ENCODE results near the gene SCGB3A2. TPM values are rescaled to one million over a fixed set of nuclear protein-coding genes. Genes with fewer than 3 reads are reported as not detected.

The SCGB3A2 gene
- polyA plus RNA-seq, 4 donors = 4.5 TPM; not detected in 3

GRCh38 chr5:147845618-147846017 is 32.9 kb upstream of the SCGB3A2 start:
- no peak for FAIRE-seq
- WGBS, 3 donors = 89 to 92% (median 90%) methylated on average over 4 of the region's 4 CpGs
- H3K4me3 ChIP-seq (ENCODE audit: low read depth in 1 of 3, low read length in 3 of 3) = no peak overlapping the region

DNA sequence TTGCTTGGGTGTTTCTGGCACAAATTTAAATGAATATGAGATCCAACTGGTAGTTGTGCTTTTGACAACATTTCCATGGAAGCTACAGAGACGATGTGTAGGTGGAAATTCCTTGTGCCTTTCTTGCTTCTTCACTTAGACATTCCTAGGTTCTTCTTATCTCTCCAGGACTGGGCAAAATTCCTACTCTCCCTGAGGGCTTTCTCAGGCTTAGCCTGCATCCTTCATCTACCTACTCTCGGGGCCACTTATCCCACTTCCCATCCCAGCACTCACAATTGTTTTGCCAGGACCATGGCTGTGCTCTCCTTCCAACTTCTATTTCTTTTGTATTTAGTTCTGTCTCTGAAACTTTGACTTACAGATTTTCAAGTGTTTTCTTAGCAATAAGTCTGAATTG is 29.3 kb upstream of the SCGB3A2 start:
- no peaks in the 10 kb centered on the region for H3K27me3 ChIP-seq (ENCODE audit: control insufficient read depth in 3 of 3, insufficient read depth in 3 of 3, low read length in 3 of 3)
- H3K27ac ChIP-seq (ENCODE audit: low read depth in 1 of 3, low read length in 2 of 3) = no peak overlapping the region
- WGBS, 3 donors = 60 to 79% (median 68%) methylated on average over 2 of the region's 2 CpGs
- DNase-seq (no peak), FAIRE-seq (no peak)
- no peak overlapping the region for H3K4me3 ChIP-seq (ENCODE audit: low read depth in 1 of 3, low read length in 3 of 3)
- H3K9me3 ChIP-seq (ENCODE audit: control insufficient read depth in 2 of 2, insufficient read depth in 1 of 2, low read depth in 1 of 2, low read length in 1 of 2) = no peaks in the 10 kb centered on the region
- no peaks in the 10 kb centered on the region for H3K4me1 ChIP-seq (ENCODE audit: control insufficient read depth in 3 of 3, insufficient read depth in 2 of 3, low read depth in 1 of 3, low read length in 2 of 3)
- no peaks in the 10 kb centered on the region for H3K36me3 ChIP-seq (ENCODE audit: control insufficient read depth in 3 of 3, insufficient read depth in 2 of 3, low read depth in 1 of 3, low read length in 3 of 3)

More at GRCh38 chr5:147845618-147846017, 32.9 kb upstream of the SCGB3A2 start:
- no peak overlapping the region for H3K27ac ChIP-seq (ENCODE audit: low read depth in 1 of 3, low read length in 2 of 3)
- DNase-seq = no peak
- no peaks in the 10 kb centered on the region for H3K27me3 ChIP-seq (ENCODE audit: control insufficient read depth in 3 of 3, insufficient read depth in 3 of 3, low read length in 3 of 3)
- no peaks in the 10 kb centered on the region for H3K36me3 ChIP-seq (ENCODE audit: control insufficient read depth in 3 of 3, insufficient read depth in 2 of 3, low read depth in 1 of 3, low read length in 3 of 3)
- no peaks in the 10 kb centered on the region for H3K4me1 ChIP-seq (ENCODE audit: control insufficient read depth in 3 of 3, insufficient read depth in 2 of 3, low read depth in 1 of 3, low read length in 2 of 3)
- H3K9me3 ChIP-seq (ENCODE audit: control insufficient read depth in 2 of 2, insufficient read depth in 1 of 2, low read depth in 1 of 2, low read length in 1 of 2) = no peaks in the 10 kb centered on the region

DNA sequence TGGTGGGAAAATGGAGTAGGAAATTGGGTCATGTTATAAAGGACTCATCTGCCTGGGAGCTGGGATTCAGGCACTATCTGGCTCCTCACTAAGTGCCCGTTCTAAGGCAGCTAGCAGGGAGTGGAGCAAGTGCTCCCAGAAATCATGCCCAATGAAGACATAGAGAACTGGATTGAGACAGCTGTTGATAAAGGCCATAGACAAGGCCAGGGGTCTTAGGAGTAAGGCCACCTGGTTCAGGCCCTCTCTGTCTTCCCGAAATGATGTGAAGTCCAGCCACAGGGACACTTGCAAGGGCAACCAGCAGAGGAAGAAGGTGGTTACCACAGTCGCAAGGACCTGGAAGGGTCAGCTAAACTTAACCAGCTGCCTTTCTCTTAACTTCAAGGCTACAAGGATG is 26.9 kb upstream of the SCGB3A2 start:
- WGBS, 3 donors = 87 to 91% (median 90%) methylated on average over 3 of the region's 3 CpGs
- no peaks in the 10 kb centered on the region for H3K9me3 ChIP-seq (ENCODE audit: control insufficient read depth in 2 of 2, insufficient read depth in 1 of 2, low read depth in 1 of 2, low read length in 1 of 2)
- no peaks in the 10 kb centered on the region for H3K27me3 ChIP-seq (ENCODE audit: control insufficient read depth in 3 of 3, insufficient read depth in 3 of 3, low read length in 3 of 3)
- no peak overlapping the region for H3K4me3 ChIP-seq (ENCODE audit: low read depth in 1 of 3, low read length in 3 of 3)
- no peaks in the 10 kb centered on the region for H3K36me3 ChIP-seq (ENCODE audit: control insufficient read depth in 3 of 3, insufficient read depth in 2 of 3, low read depth in 1 of 3, low read length in 3 of 3)
- DNase-seq (no peak), FAIRE-seq (no peak)
- H3K27ac ChIP-seq (ENCODE audit: low read depth in 1 of 3, low read length in 2 of 3) = no peak overlapping the region
- no peaks in the 10 kb centered on the region for H3K4me1 ChIP-seq (ENCODE audit: control insufficient read depth in 3 of 3, insufficient read depth in 2 of 3, low read depth in 1 of 3, low read length in 2 of 3)

- H3K9me3 ChIP-seq (ENCODE audit: control insufficient read depth in 2 of 2, insufficient read depth in 1 of 2, low read depth in 1 of 2, low read length in 1 of 2) = no peaks in the 10 kb centered on the region
- no peaks in the 10 kb centered on the region for H3K4me1 ChIP-seq (ENCODE audit: control insufficient read depth in 3 of 3, insufficient read depth in 2 of 3, low read depth in 1 of 3, low read length in 2 of 3)
- 66 to 71% (median 67%) methylated on average over 3 of the region's 3 CpGs for WGBS, 3 donors
- no peak overlapping the region for H3K4me3 ChIP-seq (ENCODE audit: low read depth in 1 of 3, low read length in 3 of 3)
- no peak overlapping the region for H3K27ac ChIP-seq (ENCODE audit: low read depth in 1 of 3, low read length in 2 of 3)
- H3K27me3 ChIP-seq (ENCODE audit: control insufficient read depth in 3 of 3, insufficient read depth in 3 of 3, low read length in 3 of 3) = no peaks in the 10 kb centered on the region
- DNase-seq (no peak), FAIRE-seq (no peak)
- H3K36me3 ChIP-seq (ENCODE audit: control insufficient read depth in 3 of 3, insufficient read depth in 2 of 3, low read depth in 1 of 3, low read length in 3 of 3) = no peaks in the 10 kb centered on the region
Observed at GRCh38 chr5:147852365-147852764, 26.1 kb upstream of the SCGB3A2 start.

DNA sequence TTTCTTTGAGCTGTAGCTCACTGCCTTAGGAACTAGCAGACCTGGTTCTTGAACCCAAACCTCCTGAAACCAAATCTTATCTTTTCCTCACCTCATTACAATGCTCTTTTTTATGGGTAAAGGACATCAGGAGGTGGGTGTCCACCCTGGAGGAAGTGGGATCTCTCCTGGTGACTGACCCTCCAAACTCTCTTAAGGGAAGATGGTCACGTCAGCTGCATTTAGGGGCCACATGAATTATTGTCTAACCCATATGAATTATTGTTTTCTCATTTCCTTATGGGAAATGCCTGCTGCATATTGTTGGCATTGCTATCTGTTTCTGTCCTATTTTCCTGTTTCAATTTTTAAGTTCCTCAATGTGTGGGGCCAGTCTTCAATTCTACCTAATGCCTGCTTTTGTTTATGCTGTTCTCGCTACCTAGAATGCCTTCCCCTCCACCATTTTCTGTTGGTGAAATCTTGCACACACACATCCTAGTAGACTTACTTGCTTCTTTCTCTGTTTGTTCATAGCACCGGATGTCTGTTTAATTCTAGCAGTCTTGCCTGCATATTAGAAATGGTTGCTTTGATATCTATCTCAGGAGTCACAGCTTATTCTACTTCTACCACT is 25.0 kb upstream of the SCGB3A2 start:
- DNase-seq (no peak), FAIRE-seq (no peak)
- 64 to 87% (median 71%) methylated on average over 3 of the region's 3 CpGs for WGBS, 3 donors

DNA sequence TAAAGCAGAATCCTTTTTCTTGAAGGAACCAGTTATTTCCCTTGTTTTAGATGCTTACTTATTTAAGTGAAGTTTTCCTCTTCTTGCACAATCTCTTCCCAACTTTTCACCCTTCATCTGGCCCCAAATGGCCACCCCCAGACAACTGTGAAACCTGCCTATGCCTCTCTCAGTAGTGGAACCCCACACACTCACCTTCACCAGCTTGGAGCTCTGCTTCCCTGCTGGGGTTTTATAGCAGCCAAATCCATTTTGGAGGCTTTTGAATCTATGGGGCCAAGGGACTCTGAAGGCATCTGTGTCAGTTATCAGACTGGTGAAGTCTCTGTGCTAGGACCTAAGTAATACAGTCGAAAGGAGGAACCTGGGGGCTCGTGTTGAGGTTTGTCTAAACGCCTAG is 24.2 kb upstream of the SCGB3A2 start:
- no peaks in the 10 kb centered on the region for H3K9me3 ChIP-seq (ENCODE audit: control insufficient read depth in 2 of 2, insufficient read depth in 1 of 2, low read depth in 1 of 2, low read length in 1 of 2)
- 69 to 92% (median 78%) methylated on average over 3 of the region's 3 CpGs for WGBS, 3 donors
- no peak for FAIRE-seq
- no peak for DNase-seq
- no peaks in the 10 kb centered on the region for H3K27me3 ChIP-seq (ENCODE audit: control insufficient read depth in 3 of 3, insufficient read depth in 3 of 3, low read length in 3 of 3)
- no peak overlapping the region for H3K4me3 ChIP-seq (ENCODE audit: low read depth in 1 of 3, low read length in 3 of 3)
- H3K36me3 ChIP-seq (ENCODE audit: control insufficient read depth in 3 of 3, insufficient read depth in 2 of 3, low read depth in 1 of 3, low read length in 3 of 3) = no peaks in the 10 kb centered on the region
- H3K27ac ChIP-seq (ENCODE audit: low read depth in 1 of 3, low read length in 2 of 3) = no peak overlapping the region
- H3K4me1 ChIP-seq (ENCODE audit: control insufficient read depth in 3 of 3, insufficient read depth in 2 of 3, low read depth in 1 of 3, low read length in 2 of 3) = no peaks in the 10 kb centered on the region

More for the DNA sequence above, 25.0 kb upstream of the SCGB3A2 start:
- no peak overlapping the region for H3K27ac ChIP-seq (ENCODE audit: low read depth in 1 of 3, low read length in 2 of 3)
- H3K27me3 ChIP-seq (ENCODE audit: control insufficient read depth in 3 of 3, insufficient read depth in 3 of 3, low read length in 3 of 3) = no peaks in the 10 kb centered on the region
- H3K4me1 ChIP-seq (ENCODE audit: control insufficient read depth in 3 of 3, insufficient read depth in 2 of 3, low read depth in 1 of 3, low read length in 2 of 3) = no peaks in the 10 kb centered on the region
- no peaks in the 10 kb centered on the region for H3K9me3 ChIP-seq (ENCODE audit: control insufficient read depth in 2 of 2, insufficient read depth in 1 of 2, low read depth in 1 of 2, low read length in 1 of 2)
- no peak overlapping the region for H3K4me3 ChIP-seq (ENCODE audit: low read depth in 1 of 3, low read length in 3 of 3)
- H3K36me3 ChIP-seq (ENCODE audit: control insufficient read depth in 3 of 3, insufficient read depth in 2 of 3, low read depth in 1 of 3, low read length in 3 of 3) = no peaks in the 10 kb centered on the region

- 69 to 79% (median 72%) methylated on average over 11 of the region's 11 CpGs for WGBS, 3 donors
- H3K36me3 ChIP-seq (ENCODE audit: control insufficient read depth in 3 of 3, insufficient read depth in 2 of 3, low read depth in 1 of 3, low read length in 3 of 3) = no peaks in the 10 kb centered on the region
- no peak for DNase-seq
- no peak overlapping the region for H3K27ac ChIP-seq (ENCODE audit: low read depth in 1 of 3, low read length in 2 of 3)
- no peaks in the 10 kb centered on the region for H3K4me1 ChIP-seq (ENCODE audit: control insufficient read depth in 3 of 3, insufficient read depth in 2 of 3, low read depth in 1 of 3, low read length in 2 of 3)
- no peak for FAIRE-seq
- H3K27me3 ChIP-seq (ENCODE audit: control insufficient read depth in 3 of 3, insufficient read depth in 3 of 3, low read length in 3 of 3) = no peaks in the 10 kb centered on the region
- no peaks in the 10 kb centered on the region for H3K9me3 ChIP-seq (ENCODE audit: control insufficient read depth in 2 of 2, insufficient read depth in 1 of 2, low read depth in 1 of 2, low read length in 1 of 2)
- no peak overlapping the region for H3K4me3 ChIP-seq (ENCODE audit: low read depth in 1 of 3, low read length in 3 of 3)
Observed at GRCh38 chr5:147854894-147855773, 23.4 kb upstream of the SCGB3A2 start.

- no peak overlapping the region for H3K27ac ChIP-seq (ENCODE audit: low read depth in 1 of 3, low read length in 2 of 3)
- DNase-seq (no peak), FAIRE-seq (no peak)
- H3K27me3 ChIP-seq (ENCODE audit: control insufficient read depth in 3 of 3, insufficient read depth in 3 of 3, low read length in 3 of 3) = no peaks in the 10 kb centered on the region
- 55 to 56% (median 55%) methylated on average over 4 of the region's 4 CpGs for WGBS, 3 donors
- no peaks in the 10 kb centered on the region for H3K36me3 ChIP-seq (ENCODE audit: control insufficient read depth in 3 of 3, insufficient read depth in 2 of 3, low read depth in 1 of 3, low read length in 3 of 3)
- H3K4me3 ChIP-seq (ENCODE audit: low read depth in 1 of 3, low read length in 3 of 3) = no peak overlapping the region
- H3K9me3 ChIP-seq (ENCODE audit: control insufficient read depth in 2 of 2, insufficient read depth in 1 of 2, low read depth in 1 of 2, low read length in 1 of 2) = no peaks in the 10 kb centered on the region
- H3K4me1 ChIP-seq (ENCODE audit: control insufficient read depth in 3 of 3, insufficient read depth in 2 of 3, low read depth in 1 of 3, low read length in 2 of 3) = peaks cover 0 to 3% (median 0%) of the 10 kb centered on the region in 3 donors
Observed at GRCh38 chr5:147855774-147856069, 22.8 kb upstream of the SCGB3A2 start.

Data from small intestine (tissue), 7 donors.